ENCODE results near the gene ZNF44.
A peak's percentile ranks its signal among the peaks of the same experiment; 100 is the strongest.
"Not testable (repeated sequence)": the region's sequence is repeated elsewhere in the genome, so short reads cannot be mapped to it uniquely, and the experiment has no call there.

Gene ZNF44

DNA sequence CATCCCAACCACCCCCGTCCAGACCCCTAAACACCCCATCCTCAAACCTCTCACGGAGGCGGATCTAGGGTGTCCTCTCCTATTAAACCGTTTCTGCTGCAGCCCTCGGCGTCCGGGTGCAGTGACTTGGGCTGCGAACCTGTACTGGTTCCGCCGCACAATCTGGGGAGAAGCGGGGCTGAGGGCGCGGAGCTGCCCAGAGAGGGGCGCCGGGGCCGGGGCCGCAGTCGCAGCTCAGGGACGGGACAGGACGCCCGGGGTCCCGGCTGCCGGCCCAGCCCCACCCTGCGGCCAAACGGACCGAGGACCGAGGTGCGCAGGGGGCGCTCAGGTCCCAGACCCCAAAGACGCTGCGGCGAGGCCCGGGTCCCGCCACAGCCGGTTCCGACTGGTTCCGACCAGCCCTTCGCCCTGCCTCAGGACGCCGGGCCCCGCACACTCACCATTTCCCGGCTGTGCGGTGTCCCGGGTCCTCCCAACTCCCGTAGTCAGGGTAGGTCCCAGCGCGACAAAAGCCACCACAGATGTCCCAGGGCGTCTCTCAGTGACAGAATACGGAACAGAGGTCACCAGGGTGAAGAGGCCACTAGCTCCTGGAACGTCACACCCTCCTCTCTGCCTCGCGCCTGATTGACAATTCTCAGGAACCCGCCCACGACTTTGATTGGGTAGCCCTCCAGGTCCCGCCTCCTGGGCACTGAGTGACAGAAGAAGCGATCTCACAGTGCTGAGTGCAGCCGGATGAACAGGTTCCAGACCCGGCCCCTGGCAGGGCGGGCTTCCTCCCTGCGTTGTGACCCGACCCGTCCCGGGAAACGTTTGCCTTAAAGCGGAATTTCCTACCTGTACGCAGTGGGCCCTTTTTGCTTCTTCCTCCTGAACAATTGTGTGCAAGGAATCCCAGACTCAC is at the start of gene ZNF44:
Gene ZNF44 (minus strand): TSS at position 635 of the 910 bp plus-strand sequence. CDS start 189 bp downstream, at position 446.
- Mint-ChIP-seq H3K36me3 (peaks cover 14% of the 10 kb centered on the region), H3K9me3 (peaks cover 3% of the 10 kb centered on the region), H3K4me1 (peaks cover 17% of the 10 kb centered on the region), H3K27me3 (no peaks in the 10 kb centered on the region), H3K4me3 (peak within 1 kb of the TSS; percentile 84), H3K27ac (peak within 1 kb of the TSS; percentile 95)
- peak; percentile 99 for ATAC-seq

DNA sequence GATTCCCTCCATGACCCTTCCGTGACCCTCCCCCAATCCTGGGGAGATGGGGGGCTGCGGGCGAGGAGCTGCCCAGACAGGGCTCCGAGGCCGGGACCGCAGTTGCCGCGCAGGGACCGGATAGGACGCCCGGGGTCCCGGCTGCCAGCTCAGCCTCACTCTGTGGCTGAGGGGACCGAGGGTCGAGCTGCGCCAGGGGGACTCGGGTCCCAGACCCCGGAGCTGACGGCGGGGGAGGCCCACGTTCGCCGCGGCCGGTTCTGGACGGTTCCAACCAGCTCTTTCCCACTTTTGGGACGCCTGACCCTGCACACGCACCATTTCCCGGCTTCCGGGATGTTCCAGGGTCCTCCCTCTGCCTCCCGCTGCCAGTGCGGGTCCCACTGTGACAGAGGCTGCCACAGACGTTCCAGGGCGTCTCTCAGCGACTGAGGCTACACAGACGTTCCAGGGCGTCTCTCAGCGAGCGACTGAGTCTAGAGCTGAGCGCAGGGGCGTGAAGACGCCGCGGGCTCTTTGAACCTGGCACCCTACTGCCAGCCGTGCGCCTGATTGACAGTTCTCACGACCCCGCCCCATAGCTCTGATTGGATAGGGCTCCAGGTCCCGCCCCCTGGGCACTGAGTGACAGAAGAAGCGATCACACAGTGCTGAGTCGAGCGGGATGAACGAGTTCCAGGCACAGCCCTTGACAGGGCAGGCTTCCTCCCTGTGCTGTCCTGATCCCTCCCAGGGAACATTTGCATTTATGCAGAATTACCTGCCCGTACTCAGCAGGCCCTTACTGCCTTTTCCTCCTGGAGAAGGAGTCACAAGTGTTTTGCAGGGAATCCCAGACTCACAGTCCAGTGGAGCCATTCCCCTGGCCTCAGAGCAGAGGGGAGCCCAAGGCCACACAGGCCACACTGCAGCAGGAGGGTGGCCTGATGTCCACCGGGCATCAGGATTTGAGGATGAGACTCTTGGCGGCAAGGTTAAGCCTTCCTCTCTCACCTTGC is 38.8 kb upstream of the ZNF44 start, which contains the start of gene ZNF563:
Gene ZNF563 (minus strand): TSS at position 472 of the 998 bp plus-strand sequence. CDS start 151 bp downstream, at position 321.
- Mint-ChIP-seq H3K4me3 (peak within 1 kb of the TSS; percentile 98), H3K36me3 (no peaks in the 10 kb centered on the region), H3K9me3 (no peaks in the 10 kb centered on the region), H3K27me3 (no peaks in the 10 kb centered on the region), H3K4me1 (peaks cover 40% of the 10 kb centered on the region), H3K27ac (peak within 1 kb of the TSS; percentile 97)
- ATAC-seq, result peak; percentile 97

DNA sequence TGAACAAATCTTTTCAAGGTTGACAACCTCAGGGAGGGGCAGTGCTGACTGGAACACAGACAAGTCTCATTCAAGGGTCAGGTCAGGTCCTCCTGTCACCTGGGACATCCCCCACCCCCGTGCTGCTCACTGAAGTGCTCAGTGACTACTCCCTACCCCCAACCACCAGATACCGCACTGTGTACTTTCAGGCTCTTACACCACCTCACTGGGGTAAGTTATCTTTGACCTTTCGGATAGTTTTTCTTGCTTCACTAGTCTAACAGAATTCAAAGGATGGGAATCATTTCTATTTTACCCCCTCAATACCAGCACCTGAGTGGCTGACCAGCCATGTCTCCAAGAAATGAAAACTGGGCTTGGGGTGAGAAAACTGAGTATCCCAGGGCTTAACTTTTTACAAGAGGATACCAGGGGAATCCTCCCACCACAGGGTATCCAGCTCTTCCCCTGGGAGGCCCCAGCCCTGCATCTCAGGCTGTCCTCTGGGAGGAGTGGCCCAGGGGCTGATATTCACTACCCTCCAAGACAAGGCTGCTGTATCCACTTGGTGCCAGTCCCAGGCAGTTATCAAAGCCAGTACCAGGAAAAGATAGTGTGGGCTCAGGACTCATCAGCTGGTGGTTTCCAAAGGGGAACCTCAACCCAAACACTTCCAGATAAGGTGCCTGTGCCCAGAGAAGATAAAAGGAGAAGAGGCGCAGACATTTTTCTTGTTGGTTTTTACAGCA is 36.7 kb upstream of the ZNF44 start:
- Mint-ChIP-seq H3K27ac (peak overlapping the region; percentile 97), H3K4me3 (peak overlapping the region; percentile 98), H3K9me3 (no peaks in the 10 kb centered on the region), H3K4me1 (peaks cover 46% of the 10 kb centered on the region), H3K36me3 (peaks cover 5% of the 10 kb centered on the region), H3K27me3 (no peaks in the 10 kb centered on the region)
- peak; percentile 89 for ATAC-seq

DNA sequence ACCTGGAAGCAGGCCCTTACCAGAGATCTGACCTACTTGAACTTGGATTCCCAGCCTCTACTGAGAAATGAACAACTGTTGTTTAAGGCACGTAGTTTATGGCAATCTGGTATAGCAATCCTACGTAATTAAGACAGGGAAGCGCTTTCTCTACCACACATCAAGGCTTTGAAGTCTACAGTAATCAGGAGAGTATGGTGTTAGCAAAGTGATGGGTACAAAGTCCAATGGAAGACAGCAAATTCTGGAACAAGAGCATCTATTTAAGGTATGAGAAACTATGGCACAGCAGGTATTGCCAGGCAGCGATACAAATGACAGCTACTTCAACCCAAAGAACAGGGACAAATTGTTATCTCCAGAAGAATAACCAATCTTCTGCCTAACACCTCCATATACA is 35.7 kb upstream of the ZNF44 start:
- Mint-ChIP-seq H3K36me3 (peaks cover 15% of the 10 kb centered on the region), H3K4me1 (peaks cover 56% of the 10 kb centered on the region), H3K27me3 (no peaks in the 10 kb centered on the region), H3K9me3 (no peaks in the 10 kb centered on the region), H3K4me3 (no peak overlapping the region), H3K27ac (peak overlapping the region; percentile 97)
- ATAC-seq, result no peak

DNA sequence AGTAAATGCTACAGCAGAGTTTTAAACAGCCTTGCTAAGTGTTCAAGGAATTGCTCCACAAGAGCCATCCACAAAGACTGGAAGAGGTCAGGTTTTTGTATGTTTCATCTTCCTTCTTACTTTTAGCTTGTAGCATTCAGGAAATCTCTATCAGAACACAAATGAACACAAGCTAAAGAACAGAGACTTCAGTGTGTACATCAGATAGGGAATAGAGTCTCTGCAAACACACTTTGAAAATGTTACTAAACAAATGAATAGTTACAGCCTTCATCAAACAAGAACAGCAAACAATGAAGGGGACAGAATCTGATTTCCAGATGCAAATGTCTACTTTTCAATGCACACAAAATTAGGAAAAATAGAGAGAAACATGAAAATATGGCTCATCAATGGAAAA is 31.0 kb upstream of the ZNF44 start:
- Mint-ChIP-seq H3K27me3 (no peaks in the 10 kb centered on the region), H3K9me3 (peaks cover 3% of the 10 kb centered on the region), H3K4me1 (peaks cover 29% of the 10 kb centered on the region), H3K4me3 (no peak overlapping the region), H3K36me3 (peaks cover 44% of the 10 kb centered on the region), H3K27ac (no peak overlapping the region)
- ATAC-seq, result no peak

DNA sequence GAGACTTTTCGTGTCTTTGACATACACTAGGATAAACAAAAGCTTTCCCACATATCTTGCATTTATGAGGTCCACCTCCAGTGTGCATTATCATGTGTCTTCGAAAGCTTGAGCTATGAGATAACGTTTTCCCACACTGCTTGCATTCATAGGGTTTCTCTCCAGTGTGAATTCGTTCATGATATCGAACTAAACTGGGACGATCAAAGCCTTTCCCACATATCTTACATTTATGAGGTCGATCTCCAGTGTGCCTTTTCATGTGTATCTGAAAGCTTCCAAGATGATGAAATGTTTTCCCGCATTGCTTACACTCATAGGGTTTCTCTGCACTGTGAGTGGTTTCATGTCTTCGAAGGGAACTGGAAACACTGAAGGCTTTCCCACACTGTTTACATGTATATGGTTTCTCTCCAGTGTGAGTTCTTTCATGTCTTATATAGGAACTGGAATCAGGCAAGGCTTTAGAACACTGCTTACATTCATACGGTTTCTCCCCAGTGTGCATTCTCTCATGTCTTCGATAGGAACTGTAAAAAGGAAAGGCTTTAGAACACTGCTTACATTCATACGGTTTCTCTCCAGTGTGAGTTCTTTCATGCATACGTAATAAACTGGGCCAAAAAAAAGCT is 24.2 kb upstream of the ZNF44 start:
- no peak for ATAC-seq
- H3K27me3 Mint-ChIP-seq, result no peaks in the 10 kb centered on the region
- H3K36me3 Mint-ChIP-seq, result peaks cover 79% of the 10 kb centered on the region
- no peak overlapping the region for H3K4me3 Mint-ChIP-seq
- H3K27ac Mint-ChIP-seq, result no peak overlapping the region
- H3K4me1 Mint-ChIP-seq, result no peaks in the 10 kb centered on the region
- H3K9me3 Mint-ChIP-seq, result peaks cover 22% of the 10 kb centered on the region

DNA sequence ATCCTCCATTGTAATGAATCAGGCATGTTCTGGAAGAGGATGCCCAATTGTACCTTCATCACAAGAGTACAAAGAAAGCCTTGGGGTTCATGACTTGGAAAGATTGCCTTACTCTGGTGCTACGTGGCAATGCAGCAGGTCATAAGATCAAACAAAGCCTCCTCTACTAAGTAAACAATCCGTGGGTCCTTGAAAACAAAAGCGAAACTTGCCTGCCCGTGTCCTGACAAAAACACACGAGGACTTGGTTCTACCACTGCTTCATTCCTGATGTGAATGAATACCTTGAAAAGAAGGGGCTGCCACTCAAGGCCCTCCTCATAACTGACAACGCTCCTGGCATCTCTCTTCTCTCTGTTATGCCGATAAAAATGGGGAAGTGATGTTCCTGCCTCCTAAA is 19.9 kb upstream of the ZNF44 start:
- no peak overlapping the region for H3K27ac Mint-ChIP-seq

DNA sequence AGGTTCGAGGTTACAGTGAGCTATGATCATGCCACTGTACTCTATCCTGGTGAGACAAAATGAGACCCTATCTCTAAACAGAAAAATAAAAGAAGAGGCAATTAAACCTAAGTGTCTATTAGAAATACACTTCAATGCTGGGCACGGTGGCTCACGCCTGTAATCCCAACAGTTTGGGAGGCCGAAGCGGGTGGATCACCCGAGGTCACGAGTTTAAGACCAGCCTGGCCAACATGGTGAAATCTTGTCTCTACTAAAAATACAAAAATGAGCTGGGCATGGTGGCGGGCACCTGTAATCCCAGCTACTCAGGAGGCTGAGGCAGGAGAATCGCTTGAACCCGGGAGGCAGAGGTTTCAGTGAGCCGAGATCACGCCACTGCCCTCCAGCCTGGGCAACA is 14.2 kb upstream of the ZNF44 start:
- not testable (repeated sequence) for H3K27me3 Mint-ChIP-seq, H3K4me3 Mint-ChIP-seq, H3K36me3 Mint-ChIP-seq, H3K4me1 Mint-ChIP-seq, H3K9me3 Mint-ChIP-seq, ATAC-seq, H3K27ac Mint-ChIP-seq

More for the DNA sequence above, 19.9 kb upstream of the ZNF44 start:
- ATAC-seq, result no peak
- Mint-ChIP-seq H3K4me1 (no peaks in the 10 kb centered on the region), H3K9me3 (peaks cover 17% of the 10 kb centered on the region), H3K27me3 (no peaks in the 10 kb centered on the region), H3K4me3 (no peak overlapping the region), H3K36me3 (peaks cover 41% of the 10 kb centered on the region)

DNA sequence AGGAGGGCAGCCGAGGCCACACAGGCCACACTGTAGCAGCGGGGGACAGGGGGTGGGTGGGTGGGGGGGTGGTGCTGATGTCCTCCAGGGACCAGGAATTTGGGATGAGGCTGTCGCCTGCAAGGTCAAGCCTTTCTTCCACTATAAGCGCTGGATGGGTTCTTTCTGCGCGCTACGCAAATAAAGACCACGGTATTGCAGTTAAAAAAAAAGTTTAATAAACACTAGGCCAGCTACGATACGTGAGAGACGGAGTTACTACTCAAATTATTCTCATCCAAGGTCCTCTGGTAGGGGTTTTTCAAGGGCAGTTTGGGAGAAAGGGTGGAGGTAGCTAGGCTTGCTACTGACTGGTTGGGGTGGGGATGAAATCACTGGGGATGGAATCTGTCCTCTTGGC is 508 bp upstream of the ZNF44 start:
- ATAC-seq, result peak; percentile 43

DNA sequence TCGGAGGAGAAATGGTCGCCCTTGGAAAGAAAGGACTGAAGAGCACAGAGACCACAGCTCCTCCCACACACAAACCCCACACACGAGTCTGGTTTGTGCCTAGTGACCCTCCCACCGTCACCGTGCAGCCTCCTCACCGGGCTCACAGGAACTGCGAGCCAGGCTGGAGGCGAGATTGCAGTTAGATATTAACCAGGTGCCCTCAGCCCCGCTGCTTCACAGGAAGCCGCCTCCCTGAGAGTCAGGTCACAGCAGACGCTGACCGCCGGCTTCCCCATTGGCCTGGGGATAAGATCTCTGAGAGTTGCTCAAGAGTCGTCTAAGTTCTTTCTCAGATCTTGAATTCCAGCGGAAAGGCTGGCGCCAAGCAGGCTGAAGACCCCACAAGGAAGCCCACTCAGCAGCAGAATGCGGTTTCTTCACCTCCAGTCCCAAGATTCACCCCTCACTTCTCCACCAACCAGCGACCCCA is 870 bp downstream of the ZNF44 start:
- peak; percentile 64 for ATAC-seq

More for the DNA sequence above, 508 bp upstream of the ZNF44 start:
- no peaks in the 10 kb centered on the region for H3K27me3 Mint-ChIP-seq
- peak overlapping the region; percentile 84 for H3K4me3 Mint-ChIP-seq
- H3K27ac Mint-ChIP-seq, result peak overlapping the region; percentile 95
- peaks cover 3% of the 10 kb centered on the region for H3K9me3 Mint-ChIP-seq
- H3K4me1 Mint-ChIP-seq, result peaks cover 11% of the 10 kb centered on the region
- H3K36me3 Mint-ChIP-seq, result peaks cover 10% of the 10 kb centered on the region

DNA sequence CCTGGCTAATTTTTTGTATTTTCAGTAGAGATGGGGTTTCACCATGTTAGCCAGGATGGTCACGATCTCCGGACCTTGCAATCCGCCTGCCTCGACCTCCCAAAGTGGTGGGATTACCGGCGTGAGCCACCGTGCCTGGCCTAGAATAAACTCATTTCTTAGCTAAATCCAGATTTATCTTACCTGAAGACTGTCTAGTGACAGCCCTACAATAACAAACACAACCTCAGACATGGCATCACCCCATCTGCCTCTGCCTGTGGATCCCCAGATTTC is 5.0 kb downstream of the ZNF44 start:
- Mint-ChIP-seq H3K9me3 (no peaks in the 10 kb centered on the region), H3K4me1 (peaks cover 29% of the 10 kb centered on the region), H3K4me3 (no peak overlapping the region), H3K27ac (no peak overlapping the region), H3K36me3 (peaks cover 38% of the 10 kb centered on the region), H3K27me3 (no peaks in the 10 kb centered on the region)
- no peak for ATAC-seq

More for the DNA sequence above, 870 bp downstream of the ZNF44 start:
- H3K27me3 Mint-ChIP-seq, result no peaks in the 10 kb centered on the region
- H3K9me3 Mint-ChIP-seq, result peaks cover 3% of the 10 kb centered on the region
- H3K27ac Mint-ChIP-seq, result peak overlapping the region; percentile 95
- peaks cover 21% of the 10 kb centered on the region for H3K36me3 Mint-ChIP-seq
- H3K4me1 Mint-ChIP-seq, result peaks cover 24% of the 10 kb centered on the region
- peak overlapping the region; percentile 84 for H3K4me3 Mint-ChIP-seq

DNA sequence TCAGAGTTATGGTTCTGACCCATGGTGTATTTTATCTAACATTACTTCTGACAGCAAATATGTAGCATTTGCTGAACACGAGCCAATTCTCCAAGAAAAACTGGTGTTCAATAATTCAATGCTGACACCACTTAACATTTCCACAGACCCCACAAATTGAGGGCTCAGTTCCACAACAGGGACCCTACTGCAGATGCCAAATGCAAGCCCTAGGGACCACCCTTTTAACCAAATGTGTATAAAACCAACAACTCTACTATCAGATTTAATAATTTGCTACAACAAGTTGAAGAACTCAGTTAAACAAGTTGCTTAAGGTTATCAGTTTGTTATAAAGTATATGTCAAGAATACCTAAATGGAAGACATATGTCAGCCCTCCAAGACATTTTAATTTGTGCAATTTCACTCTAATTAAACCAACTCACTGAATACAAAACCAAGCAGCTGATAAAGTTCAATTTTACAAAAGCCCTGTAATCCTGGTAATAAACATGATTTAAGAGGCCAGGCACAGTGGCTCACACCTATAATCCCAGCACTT is 6.7 kb downstream of the ZNF44 start:
- H3K27ac Mint-ChIP-seq, result no peak overlapping the region
- H3K36me3 Mint-ChIP-seq, result peaks cover 49% of the 10 kb centered on the region
- no peaks in the 10 kb centered on the region for H3K27me3 Mint-ChIP-seq
- H3K4me1 Mint-ChIP-seq, result peaks cover 19% of the 10 kb centered on the region
- ATAC-seq, result no peak
- no peaks in the 10 kb centered on the region for H3K9me3 Mint-ChIP-seq
- no peak overlapping the region for H3K4me3 Mint-ChIP-seq

DNA sequence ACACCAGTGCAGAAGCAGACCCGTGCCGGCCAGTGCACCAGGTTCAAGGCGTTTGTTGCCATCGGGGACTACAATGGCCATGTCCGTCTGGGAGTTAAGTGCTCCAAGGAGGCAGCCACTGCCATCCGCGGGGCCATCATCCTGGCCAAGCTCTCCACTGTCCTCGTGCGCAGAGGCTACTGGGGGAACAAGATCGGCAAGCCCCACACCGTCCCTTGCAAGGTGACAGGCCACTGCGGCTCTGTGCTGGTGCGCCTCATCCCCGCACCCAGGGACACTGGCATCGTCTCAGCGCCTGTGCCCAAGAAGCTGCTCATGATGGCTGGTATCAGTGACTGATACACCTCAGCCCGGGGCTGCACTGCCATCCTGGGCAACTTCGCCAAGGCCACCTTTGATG is 10.1 kb downstream of the ZNF44 start:
- no peak for ATAC-seq
- Mint-ChIP-seq H3K27ac (no peak overlapping the region), H3K4me3 (no peak overlapping the region), H3K27me3 (no peaks in the 10 kb centered on the region), H3K4me1 (peaks cover 25% of the 10 kb centered on the region), H3K9me3 (peaks cover 4% of the 10 kb centered on the region), H3K36me3 (peaks cover 65% of the 10 kb centered on the region)

DNA sequence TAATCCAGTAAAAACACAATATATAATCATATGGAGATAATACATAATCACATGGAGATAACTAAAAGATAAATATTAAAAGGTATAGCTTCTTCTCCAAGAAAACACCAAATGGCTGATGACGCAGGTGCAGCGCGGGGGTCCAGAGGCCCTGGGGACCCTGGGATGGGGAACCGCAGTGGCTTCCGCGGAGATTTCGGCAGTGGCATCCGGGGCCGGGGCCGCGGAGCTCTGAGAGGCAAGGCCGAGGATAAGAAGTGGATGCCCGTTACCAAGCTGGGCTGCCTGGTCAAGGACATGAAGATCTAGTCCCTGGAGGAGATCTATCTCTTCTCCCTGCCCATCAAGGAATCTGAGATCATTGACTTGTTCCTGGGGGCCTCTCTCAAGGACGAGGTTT is 10.5 kb downstream of the ZNF44 start:
- Mint-ChIP-seq H3K4me1 (peaks cover 24% of the 10 kb centered on the region), H3K27ac (no peak overlapping the region), H3K9me3 (peaks cover 9% of the 10 kb centered on the region), H3K4me3 (no peak overlapping the region), H3K36me3 (peaks cover 65% of the 10 kb centered on the region), H3K27me3 (no peaks in the 10 kb centered on the region)
- no peak for ATAC-seq
